Esophagus squamous epithelium (tissue), 5 donors: Measurements from ENCODE around the gene SV2C. TPM values are rescaled to one million over a fixed set of nuclear protein-coding genes. Genes with fewer than 3 reads are reported as not detected.

Experiments used
- DNase-seq: peaks from one replicate; lab custom pipeline; 2025; lab: John Stamatoyannopoulos, UW
- H3K27ac ChIP-seq, 4 donors: fragments of 200-600 bp; sonication (generic); one replicate each; pipeline ENCODE4 v1.5.1; 2016 to 2019; ENCODE audit warnings: mild to moderate bottlenecking in 1 of 4
- H3K27me3 ChIP-seq, 4 donors: fragments of 200-600 bp; sonication (generic); 1 replicate in 3 of 4; 2 replicates in 1 of 4; pipeline versions ENCODE4 v1.5.1 to v1.6.0; 2017 to 2021; ENCODE audit warnings: antibody characterized with exemption in 1 of 4
- H3K36me3 ChIP-seq, 3 donors: fragments of 200-600 bp; sonication (generic); one replicate each; pipeline ENCODE4 v1.5.1; 2016 to 2019
- H3K4me1 ChIP-seq, 3 donors: fragments of 200-600 bp; sonication (generic); one replicate each; pipeline ENCODE4 v1.5.1; 2017 to 2019
- H3K4me3 ChIP-seq, 4 donors: fragments of 200-600 bp; sonication (generic); 1 replicate in 3 of 4; 2 replicates in 1 of 4; pipeline ENCODE4 v1.5.1; 2016 to 2019; ENCODE audit warnings: mild to moderate bottlenecking in 2 of 4, moderate library complexity in 1 of 4
- H3K9me3 ChIP-seq, 3 donors: fragments of 200-600 bp; sonication (generic); one replicate each; pipeline ENCODE4 v1.5.1; 2016 to 2019
- POLR2A ChIP-seq, 4 donors: fragments of 450-650 bp; IDR thresholded peaks; one replicate each; pipeline ENCODE4 v1.6.1; 2017; ENCODE audit warnings: antibody characterized with exemption in 4 of 4, mild to moderate bottlenecking in 4 of 4, moderate library complexity in 3 of 4
- WGBS, 2 donors: methylation state at CpG; one replicate each; pipeline ENCODE4 v1.1.5; 2018; 5-methylcytosine and 5-hydroxymethylcytosine counted together
- intact Hi-C: fragments of 100-400 bp; cut with DNase I; formaldehyde crosslinking; loops from one replicate; pipeline ENCODE4 v1.15.0; 2022
- total RNA-seq, 4 donors: library from RNA; depleted of rRNA; stranded (reverse); fragments of >200 nt; gene quantifications; one replicate each; pipeline ENCODE4 v1.1.0, GENCODE V29; 2016
- TF ChIP-seq, protein P1 (sequence below), 6 experiments: fragments of 450-650 bp in 4 of 6; fragments of 200-600 bp in 2 of 6; sonication (generic) in 2 of 6; IDR thresholded peaks; one replicate each; pipeline ENCODE4 v1.5.1; 2016 to 2019; ENCODE audit warnings: antibody characterized with exemption in 6 of 6, mild to moderate bottlenecking in 4 of 6, moderate library complexity in 4 of 6
- donor health status: DM: yes; HTN: yes; CAD: no.

SV2C gene
- total RNA-seq, 4 donors from 2014 or later: under 0.01 to 0.26 (median 0.06) TPM

DNA sequence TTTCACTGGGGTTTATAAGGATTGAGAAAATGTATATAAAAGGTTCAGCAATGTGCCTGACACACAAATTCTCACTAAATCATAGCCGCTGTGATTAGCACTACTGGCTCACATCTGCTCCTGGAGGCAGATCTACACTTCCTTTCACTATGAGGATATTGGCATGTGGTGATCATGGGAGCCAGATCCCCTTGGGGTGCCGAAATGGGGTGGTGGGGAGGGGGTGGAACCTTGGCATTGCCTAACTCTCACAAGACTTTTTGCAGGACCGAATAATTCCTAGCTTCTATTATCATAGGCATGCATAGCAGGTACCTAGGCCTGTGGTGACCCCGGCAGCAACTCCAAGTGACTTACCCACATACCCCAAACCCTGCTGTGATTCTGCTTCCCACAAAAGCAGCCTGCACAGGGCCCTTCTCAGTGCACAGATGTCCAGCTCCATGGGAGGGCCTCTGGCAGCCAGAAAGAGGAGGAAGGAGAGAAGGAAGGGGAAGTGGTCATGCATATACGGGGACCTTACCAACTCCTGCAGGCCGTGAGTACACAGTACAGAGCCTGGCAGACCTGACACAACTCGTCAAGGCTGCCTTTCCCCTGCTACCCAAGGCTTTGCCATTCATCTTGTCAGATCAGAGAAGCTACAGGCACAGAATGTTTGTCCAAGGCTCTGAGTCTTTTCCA lies 258.6 kb downstream of the SV2C start:
- H3K9me3 ChIP-seq: no peaks in the 10 kb centered on the region
- H3K4me1 ChIP-seq: peaks cover 0 to 9% (median 0%) of the 10 kb centered on the region in 3 donors
- intact Hi-C loops: no loop called here
- no peaks in the 10 kb centered on the region for H3K27me3 ChIP-seq
- no peak overlapping the region for H3K27ac ChIP-seq
- TF ChIP-seq, protein P1, sequence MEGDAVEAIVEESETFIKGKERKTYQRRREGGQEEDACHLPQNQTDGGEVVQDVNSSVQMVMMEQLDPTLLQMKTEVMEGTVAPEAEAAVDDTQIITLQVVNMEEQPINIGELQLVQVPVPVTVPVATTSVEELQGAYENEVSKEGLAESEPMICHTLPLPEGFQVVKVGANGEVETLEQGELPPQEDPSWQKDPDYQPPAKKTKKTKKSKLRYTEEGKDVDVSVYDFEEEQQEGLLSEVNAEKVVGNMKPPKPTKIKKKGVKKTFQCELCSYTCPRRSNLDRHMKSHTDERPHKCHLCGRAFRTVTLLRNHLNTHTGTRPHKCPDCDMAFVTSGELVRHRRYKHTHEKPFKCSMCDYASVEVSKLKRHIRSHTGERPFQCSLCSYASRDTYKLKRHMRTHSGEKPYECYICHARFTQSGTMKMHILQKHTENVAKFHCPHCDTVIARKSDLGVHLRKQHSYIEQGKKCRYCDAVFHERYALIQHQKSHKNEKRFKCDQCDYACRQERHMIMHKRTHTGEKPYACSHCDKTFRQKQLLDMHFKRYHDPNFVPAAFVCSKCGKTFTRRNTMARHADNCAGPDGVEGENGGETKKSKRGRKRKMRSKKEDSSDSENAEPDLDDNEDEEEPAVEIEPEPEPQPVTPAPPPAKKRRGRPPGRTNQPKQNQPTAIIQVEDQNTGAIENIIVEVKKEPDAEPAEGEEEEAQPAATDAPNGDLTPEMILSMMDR (IDR thresholded peaks at IDR 0.05): no peak
- no peak for TF ChIP-seq POLR2A (IDR thresholded peaks at IDR 0.05)
- no peak for DNase-seq
- no peak overlapping the region for H3K4me3 ChIP-seq
- WGBS, 2 donors: 45 to 50% methylated on average over 6 of the region's 7 CpGs
- H3K36me3 ChIP-seq: no peaks in the 10 kb centered on the region

DNA sequence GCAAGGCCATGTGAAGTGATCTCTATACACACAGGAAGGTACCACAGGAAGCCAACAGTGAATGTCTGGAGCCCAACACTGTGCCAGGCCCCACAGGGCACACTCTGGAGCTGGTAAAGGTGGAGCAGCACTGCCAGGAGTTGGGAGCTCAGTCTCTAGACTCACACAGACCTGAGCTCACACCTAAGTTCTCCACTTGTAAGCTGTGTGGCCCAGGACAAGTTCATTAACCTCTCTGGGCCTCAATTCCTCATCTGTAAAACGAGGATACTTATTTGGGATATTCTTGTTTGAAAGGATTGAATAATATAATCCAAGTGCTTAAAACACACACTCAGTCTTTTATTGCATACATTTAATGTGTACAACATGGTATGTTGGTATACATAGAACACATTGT lies 259.3 kb downstream of the SV2C start:
- Histone ChIP-seq H3K36me3 (no peaks in the 10 kb centered on the region), H3K4me3 (no peak overlapping the region), H3K4me1 (peaks cover 0 to 9% (median 0%) of the 10 kb centered on the region in 3 donors), H3K9me3 (no peaks in the 10 kb centered on the region), H3K27ac (no peak overlapping the region), H3K27me3 (no peaks in the 10 kb centered on the region)
- intact Hi-C loops: no loop called here
- no peak for DNase-seq
- 41 to 53% methylated on average over 1 of the region's 1 CpG for WGBS, 2 donors
- TF ChIP-seq, protein P1 (IDR thresholded peaks at IDR 0.05): no peak
- TF ChIP-seq POLR2A (IDR thresholded peaks at IDR 0.05): no peak

DNA sequence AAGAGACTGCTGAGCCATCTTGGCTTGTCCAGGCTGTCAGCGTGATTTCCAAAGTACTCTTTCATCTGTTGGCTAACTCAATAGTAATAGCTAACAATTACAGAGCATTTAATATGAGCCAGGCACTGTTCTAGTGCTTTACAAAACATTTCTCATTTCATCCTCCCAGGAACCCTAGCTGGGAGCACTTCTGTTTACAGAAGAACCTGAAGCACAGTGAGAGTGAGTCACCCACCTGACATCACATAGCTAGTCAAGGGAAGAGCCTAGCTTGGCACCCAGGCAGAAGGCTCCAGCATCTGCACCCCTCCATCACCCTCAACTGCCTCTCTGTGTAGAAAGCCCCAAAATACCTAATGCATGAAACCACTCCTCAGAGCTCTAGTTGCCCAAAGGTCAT lies 262.4 kb downstream of the SV2C start:
- no peaks in the 10 kb centered on the region for H3K9me3 ChIP-seq
- DNase-seq: no peak
- 86 to 89% methylated on average over 1 of the region's 1 CpG for WGBS, 2 donors
- no peak overlapping the region for H3K4me3 ChIP-seq
- no peaks in the 10 kb centered on the region for H3K27me3 ChIP-seq
- intact Hi-C loops: no loop called here
- no peaks in the 10 kb centered on the region for H3K36me3 ChIP-seq
- TF ChIP-seq, protein P1 (IDR thresholded peaks at IDR 0.05): no peak
- TF ChIP-seq POLR2A (IDR thresholded peaks at IDR 0.05): no peak
- no peaks in the 10 kb centered on the region for H3K4me1 ChIP-seq
- H3K27ac ChIP-seq: no peak overlapping the region

DNA sequence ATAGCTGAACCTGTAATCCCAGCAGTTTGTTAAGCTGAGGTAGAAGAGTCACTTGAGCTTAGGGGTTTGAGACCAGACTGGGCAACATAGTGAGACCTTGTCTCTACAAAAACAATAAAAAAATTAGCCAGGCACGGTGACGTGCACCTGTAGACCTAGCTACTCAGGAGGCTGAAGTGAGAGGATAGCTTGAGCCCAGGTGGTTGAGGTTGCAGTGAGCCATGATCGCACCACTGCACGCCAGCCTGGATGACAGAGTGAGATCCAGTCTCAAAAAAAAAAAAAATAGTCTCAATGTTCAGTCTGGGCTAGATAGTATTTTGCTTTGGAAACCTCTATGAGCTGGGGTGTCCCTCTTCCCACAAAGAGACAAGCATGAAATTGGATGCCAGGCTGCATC lies 268.0 kb downstream of the SV2C start:
- TF ChIP-seq, protein P1 (IDR thresholded peaks at IDR 0.05): no peak
- no peak for TF ChIP-seq POLR2A (IDR thresholded peaks at IDR 0.05)
- intact Hi-C loops: no loop called here

DNA sequence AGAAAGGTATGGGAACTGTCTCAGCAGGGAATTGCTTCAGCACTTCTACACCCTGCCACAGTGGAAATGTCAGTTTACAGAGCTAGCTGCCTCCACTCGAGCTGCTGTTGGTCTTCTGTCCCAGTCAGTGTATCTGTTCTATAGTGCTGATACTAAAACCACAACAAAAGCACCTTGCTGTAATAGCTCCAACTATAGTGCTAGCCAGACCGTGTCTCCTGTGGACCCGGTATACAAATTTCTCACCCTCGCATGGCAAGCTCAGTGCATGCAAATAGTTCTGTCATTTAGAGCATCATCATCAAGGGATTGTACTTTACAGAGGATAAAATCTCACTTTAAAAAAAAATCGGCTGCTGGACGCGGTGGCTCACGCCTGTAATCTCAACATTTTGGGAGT lies 268.4 kb downstream of the SV2C start:
- WGBS, 2 donors: 75 to 80% methylated on average over 7 to 8 of the region's 8 CpGs
- intact Hi-C loops: no loop called here
- no peak for DNase-seq
- Histone ChIP-seq H3K36me3 (no peaks in the 10 kb centered on the region), H3K4me1 (no peaks in the 10 kb centered on the region), H3K4me3 (no peak overlapping the region), H3K27ac (no peak overlapping the region), H3K9me3 (no peaks in the 10 kb centered on the region), H3K27me3 (no peaks in the 10 kb centered on the region)
- TF ChIP-seq POLR2A (IDR thresholded peaks at IDR 0.05): no peak
- TF ChIP-seq, protein P1 (IDR thresholded peaks at IDR 0.05): no peak

More for the DNA sequence above, 268.0 kb downstream of the SV2C start:
- Histone ChIP-seq H3K27me3 (no peaks in the 10 kb centered on the region), H3K9me3 (no peaks in the 10 kb centered on the region), H3K36me3 (no peaks in the 10 kb centered on the region), H3K27ac (no peak overlapping the region), H3K4me1 (no peaks in the 10 kb centered on the region), H3K4me3 (no peak overlapping the region)
- 66 to 92% methylated on average over 2 to 4 of the region's 4 CpGs for WGBS, 2 donors
- DNase-seq: no peak
